Activated CD4-positive, alpha-beta T cell treated with anti-CD3 and anti-CD28 coated beads, Interleukin-2, amount 10 ng/mL, durations not matched to agents 7 days and 5 days (primary cell): Measurements from ENCODE around the gene TAC3. TPM values are rescaled to one million over a fixed set of nuclear protein-coding genes. Genes with fewer than 3 reads are reported as not detected.
A peak's percentile ranks its signal among the peaks of the same experiment; 100 is the strongest.
"Not testable (repeated sequence)": the region's sequence is repeated elsewhere in the genome, so short reads cannot be mapped to it uniquely, and the experiment has no call there.

ENCODE experiments used
- CTCF ChIA-PET: fragments of 350-600 bp; sonication (Branson Sonifier 250); formaldehyde crosslinking; loops from one replicate; lab custom pipeline; 2021; ENCODE audit warnings: antibody characterized with exemption; lab: Charles Lee
- POLR2A ChIA-PET: fragments of 350-600 bp; sonication (Branson Sonifier 250); formaldehyde crosslinking; loops from one replicate; lab custom pipeline; 2021; ENCODE audit warnings: antibody characterized with exemption; lab: Charles Lee
- DNase-seq: peaks from one replicate; pipeline ENCODE4 v3.0.0-alpha.2; 2020
- H3K27ac Mint-ChIP-seq: one replicate; pipeline ENCODE4 v1.8.0; 2021; ENCODE audit warnings: mild to moderate bottlenecking, moderate library complexity, mixed read lengths
- H3K27me3 Mint-ChIP-seq: one replicate; pipeline ENCODE4 v1.8.0; 2021; ENCODE audit warnings: mixed read lengths
- H3K36me3 Mint-ChIP-seq: one replicate; pipeline ENCODE4 v1.8.0; 2021; ENCODE audit warnings: low read depth, mixed read lengths
- H3K4me1 Mint-ChIP-seq: one replicate; pipeline ENCODE4 v1.8.0; 2021; ENCODE audit warnings: mixed read lengths
- H3K4me3 Mint-ChIP-seq: one replicate; pipeline ENCODE4 v1.8.0; 2021; ENCODE audit warnings: mild to moderate bottlenecking, moderate library complexity, mixed read lengths
- H3K9me3 Mint-ChIP-seq: one replicate; pipeline ENCODE4 v1.8.0; 2021; ENCODE audit warnings: mixed read lengths
- total RNA-seq, 2 experiments: library from RNA; stranded (reverse); gene quantifications; one replicate each; pipeline ENCODE4 v1.2.3, GENCODE V29; 2021

Gene TAC3
- under 1 TPM in 1 of 2 experiments, not detected in 1; 0.25 TPM for total RNA-seq

DNA sequence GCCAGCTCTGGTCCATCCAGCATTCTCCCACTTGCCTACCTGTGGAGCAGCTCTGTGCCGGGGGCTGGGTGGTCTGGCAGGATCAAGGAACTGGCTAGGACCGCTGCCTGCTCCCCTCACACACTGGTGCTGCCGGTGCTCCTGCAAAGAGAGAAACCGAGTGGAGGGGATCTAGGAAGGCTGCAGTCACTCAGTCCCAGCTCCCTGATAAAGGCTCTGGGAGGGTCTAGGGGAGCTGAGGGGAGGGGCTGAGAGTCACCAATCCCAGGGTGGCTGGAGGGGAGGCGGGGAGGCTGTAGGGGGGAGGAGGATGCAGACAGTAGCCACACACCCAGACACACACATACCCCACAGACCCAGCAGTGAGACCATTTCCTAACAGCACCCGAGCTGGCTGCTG is at the start of gene TAC3:
TAC3 (minus strand) TSS at position 182 of the 400 bp plus-strand sequence. CDS start 732 bp downstream, outside the sequence.
- no peak within 1 kb of the TSS for H3K27ac Mint-ChIP-seq

DNA sequence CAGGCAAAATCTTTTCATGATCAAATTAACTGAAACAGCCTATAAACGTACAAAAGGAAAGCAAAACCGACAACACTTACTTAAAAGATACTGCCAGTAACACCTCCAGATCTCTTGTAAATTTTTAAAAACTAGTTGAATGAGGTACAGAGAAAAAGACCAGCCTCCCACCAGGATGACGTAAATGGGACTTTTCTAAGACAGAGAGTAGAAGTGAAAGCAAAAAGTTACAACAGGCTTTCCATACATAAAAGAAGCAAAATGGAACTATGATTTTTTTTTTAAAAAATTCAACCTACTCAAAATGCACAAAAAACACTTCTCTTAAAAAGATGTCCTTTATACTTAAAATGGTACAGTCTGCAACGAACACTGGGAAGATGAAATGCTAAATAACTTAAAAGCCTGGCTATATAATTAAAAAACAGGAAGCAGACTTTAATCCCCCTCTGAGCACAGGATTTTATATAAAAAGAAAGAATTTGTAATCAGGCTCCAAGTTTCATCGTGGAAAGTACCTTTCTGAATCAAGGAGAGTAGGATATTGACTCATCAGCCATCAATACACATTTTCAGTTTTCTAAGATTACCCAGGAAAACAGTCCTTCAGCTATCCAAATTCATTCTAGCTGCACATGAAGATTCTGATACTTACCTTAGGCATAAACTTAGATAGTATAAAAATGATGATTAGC is 47.8 kb upstream of the TAC3 start:
- peak overlapping the region; percentile 96 for H3K27ac Mint-ChIP-seq
- H3K4me3 Mint-ChIP-seq: peak overlapping the region; percentile 73
- DNase-seq: peak; percentile 78
- peaks cover 5% of the 10 kb centered on the region for H3K9me3 Mint-ChIP-seq
- POLR2A ChIA-PET: interaction anchor here (0.6 to 2.4 kb wide), 3 partner anchors 13 to 64 kb away, joined by 3 to 10 read pairs (median 4); partner anchors contain the start of gene STAT6
- peaks cover 42% of the 10 kb centered on the region for H3K4me1 Mint-ChIP-seq
- H3K36me3 Mint-ChIP-seq: peaks cover 69% of the 10 kb centered on the region
- H3K27me3 Mint-ChIP-seq: no peaks in the 10 kb centered on the region
- CTCF ChIA-PET: interaction anchor here (2.2 to 2.8 kb wide), 4 partner anchors 15 to 48 kb away, joined by 8 to 24 read pairs (median 12); partner anchors contain the start of genes NEMP1 and STAT6

More for the DNA sequence above, at the start of gene TAC3:
- H3K9me3 Mint-ChIP-seq: no peaks in the 10 kb centered on the region
- no peak within 1 kb of the TSS for H3K4me3 Mint-ChIP-seq
- H3K4me1 Mint-ChIP-seq: peaks cover 31% of the 10 kb centered on the region
- CTCF ChIA-PET: interaction anchor here (1.0 to 2.7 kb wide), 10 partner anchors 8 to 96 kb away, joined by 3 to 8 read pairs (median 5); no protein-coding TSS in a partner anchor
- H3K27me3 Mint-ChIP-seq: peaks cover 17% of the 10 kb centered on the region
- H3K36me3 Mint-ChIP-seq: no peaks in the 10 kb centered on the region
- no peak for DNase-seq
- POLR2A ChIA-PET: no interaction called here

- ChIA-PET POLR2A (no interaction called here), CTCF (interaction anchor here (0.9 to 2.4 kb wide), 5 partner anchors 10 to 66 kb away, joined by 3 to 6 read pairs (median 4); no protein-coding TSS in a partner anchor)
- H3K27ac Mint-ChIP-seq: no peak overlapping the region
- no peak overlapping the region for H3K4me3 Mint-ChIP-seq
- peaks cover 22% of the 10 kb centered on the region for H3K4me1 Mint-ChIP-seq
- H3K36me3 Mint-ChIP-seq: peaks cover 71% of the 10 kb centered on the region
- no peaks in the 10 kb centered on the region for H3K9me3 Mint-ChIP-seq
- DNase-seq: no peak
- no peaks in the 10 kb centered on the region for H3K27me3 Mint-ChIP-seq
These were observed 42.1 kb upstream of the TAC3 start for GRCh38 chr12:57058454-57058853.

- peaks cover 71% of the 10 kb centered on the region for H3K36me3 Mint-ChIP-seq
- no peak overlapping the region for H3K27ac Mint-ChIP-seq
- no peaks in the 10 kb centered on the region for H3K27me3 Mint-ChIP-seq
- CTCF ChIA-PET: interaction anchor here (1.3 to 2.4 kb wide), 4 partner anchors 9 to 55 kb away, joined by 3 to 6 read pairs (median 4); no protein-coding TSS in a partner anchor
- H3K9me3 Mint-ChIP-seq: no peaks in the 10 kb centered on the region
- no peak overlapping the region for H3K4me3 Mint-ChIP-seq
- no peak for DNase-seq
- peaks cover 12% of the 10 kb centered on the region for H3K4me1 Mint-ChIP-seq
- POLR2A ChIA-PET: no interaction called here
These were observed 40.9 kb upstream of the TAC3 start for GRCh38 chr12:57057067-57057751.

DNA sequence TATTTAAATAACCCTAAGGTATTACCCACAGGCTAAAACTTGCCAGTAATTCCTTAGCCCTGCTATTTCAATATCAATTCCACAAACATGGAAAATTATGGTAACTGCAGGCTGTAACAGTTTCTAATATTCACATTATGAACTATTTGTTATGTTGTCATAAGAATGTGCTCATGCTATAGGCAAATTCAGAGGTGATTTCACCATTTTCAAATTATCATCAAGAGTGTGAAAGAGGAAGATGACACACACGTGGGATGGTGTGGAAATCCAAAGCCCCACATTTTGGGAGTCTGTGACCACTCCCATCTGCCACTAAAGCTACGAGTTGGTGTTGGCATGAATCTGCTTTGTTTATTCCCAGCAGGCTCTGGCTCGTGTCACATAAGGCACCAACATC is 39.5 kb upstream of the TAC3 start:
- CTCF ChIA-PET: interaction anchor here (0.6 kb wide), 1 partner anchor 382 kb away, joined by 3 read pairs; no protein-coding TSS in a partner anchor
- DNase-seq: no peak
- H3K27ac Mint-ChIP-seq: no peak overlapping the region

GRCh38 chr12:57053901-57054300 is 37.6 kb upstream of the TAC3 start:
- H3K4me1 Mint-ChIP-seq, H3K9me3 Mint-ChIP-seq, DNase-seq, H3K27ac Mint-ChIP-seq, H3K27me3 Mint-ChIP-seq, H3K4me3 Mint-ChIP-seq, CTCF ChIA-PET, POLR2A ChIA-PET: not testable (repeated sequence)
- peaks cover 50% of the 10 kb centered on the region for H3K36me3 Mint-ChIP-seq

More for the DNA sequence above, 39.5 kb upstream of the TAC3 start:
- Mint-ChIP-seq H3K36me3 (peaks cover 65% of the 10 kb centered on the region), H3K4me1 (peaks cover 10% of the 10 kb centered on the region), H3K9me3 (no peaks in the 10 kb centered on the region), H3K27me3 (no peaks in the 10 kb centered on the region), H3K4me3 (no peak overlapping the region)
- POLR2A ChIA-PET: no interaction called here

- H3K4me1 Mint-ChIP-seq: peaks cover 13% of the 10 kb centered on the region
- H3K27ac Mint-ChIP-seq, H3K9me3 Mint-ChIP-seq, H3K4me3 Mint-ChIP-seq, H3K27me3 Mint-ChIP-seq, DNase-seq, POLR2A ChIA-PET: not testable (repeated sequence)
- H3K36me3 Mint-ChIP-seq: peaks cover 42% of the 10 kb centered on the region
- CTCF ChIA-PET: interaction anchor here (1.5 to 1.8 kb wide), 2 partner anchors 9 to 36 kb away, joined by 5 read pairs; partner anchors contain the start of gene TAC3
These were observed 36.8 kb upstream of the TAC3 start for GRCh38 chr12:57053146-57053545.

- Mint-ChIP-seq H3K4me3 (no peak overlapping the region), H3K36me3 (peaks cover 27% of the 10 kb centered on the region), H3K4me1 (peaks cover 34% of the 10 kb centered on the region), H3K9me3 (no peaks in the 10 kb centered on the region), H3K27me3 (no peaks in the 10 kb centered on the region), H3K27ac (no peak overlapping the region)
- no peak for DNase-seq
- ChIA-PET CTCF (interaction anchor here (0.9 to 2.3 kb wide), 7 partner anchors 9 to 61 kb away, joined by 3 to 5 read pairs (median 4); no protein-coding TSS in a partner anchor), POLR2A (no interaction called here)
These were observed 34.7 kb upstream of the TAC3 start for GRCh38 chr12:57051011-57051410.

- Mint-ChIP-seq H3K27ac (peak within 1 kb of the TSS; percentile 0), H3K9me3 (no peaks in the 10 kb centered on the region), H3K27me3 (no peaks in the 10 kb centered on the region), H3K4me3 (no peak within 1 kb of the TSS), H3K36me3 (peaks cover 20% of the 10 kb centered on the region), H3K4me1 (peaks cover 43% of the 10 kb centered on the region)
- ChIA-PET POLR2A (interaction anchor here (0.7 kb wide), 1 partner anchor 9 kb away, joined by 3 read pairs; no protein-coding TSS in a partner anchor), CTCF (interaction anchor here (1.1 to 3.5 kb wide), 6 partner anchors 9 to 19 kb away, joined by 4 to 12 read pairs (median 4); no protein-coding TSS in a partner anchor)
- no peak for DNase-seq
These were observed 33.6 kb upstream of the TAC3 start, which contains the start of gene MYO1A for GRCh38 chr12:57049890-57050289. MYO1A (minus strand) TSS chr12:57050129; CDS start chr12:57048323, 1,806 bp downstream.

DNA sequence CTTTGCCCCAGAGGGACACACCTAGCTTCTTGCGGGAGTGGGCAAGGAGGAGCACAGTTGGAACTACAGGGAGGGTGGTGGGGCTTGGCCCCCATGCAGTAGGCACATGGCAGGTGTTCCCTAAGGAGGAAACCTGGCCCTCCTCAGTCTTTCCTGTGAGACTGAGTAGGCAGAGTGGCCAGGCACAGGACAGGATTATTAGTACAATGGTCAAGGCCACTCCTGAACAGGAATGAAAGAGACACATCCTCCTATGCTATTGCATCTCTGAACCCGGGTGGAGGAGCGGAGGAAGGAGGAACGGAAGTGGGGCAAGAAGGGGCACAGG is 32.8 kb upstream of the TAC3 start:
- peaks cover 43% of the 10 kb centered on the region for H3K4me1 Mint-ChIP-seq
- H3K27ac Mint-ChIP-seq: no peak overlapping the region
- ChIA-PET CTCF (interaction anchor here (1.1 to 4.1 kb wide), 5 partner anchors 11 to 124 kb away, joined by 3 to 31 read pairs (median 10); no protein-coding TSS in a partner anchor), POLR2A (no interaction called here)
- H3K9me3 Mint-ChIP-seq: no peaks in the 10 kb centered on the region
- H3K4me3 Mint-ChIP-seq: no peak overlapping the region
- no peak for DNase-seq
- no peaks in the 10 kb centered on the region for H3K27me3 Mint-ChIP-seq
- H3K36me3 Mint-ChIP-seq: peaks cover 16% of the 10 kb centered on the region

DNA sequence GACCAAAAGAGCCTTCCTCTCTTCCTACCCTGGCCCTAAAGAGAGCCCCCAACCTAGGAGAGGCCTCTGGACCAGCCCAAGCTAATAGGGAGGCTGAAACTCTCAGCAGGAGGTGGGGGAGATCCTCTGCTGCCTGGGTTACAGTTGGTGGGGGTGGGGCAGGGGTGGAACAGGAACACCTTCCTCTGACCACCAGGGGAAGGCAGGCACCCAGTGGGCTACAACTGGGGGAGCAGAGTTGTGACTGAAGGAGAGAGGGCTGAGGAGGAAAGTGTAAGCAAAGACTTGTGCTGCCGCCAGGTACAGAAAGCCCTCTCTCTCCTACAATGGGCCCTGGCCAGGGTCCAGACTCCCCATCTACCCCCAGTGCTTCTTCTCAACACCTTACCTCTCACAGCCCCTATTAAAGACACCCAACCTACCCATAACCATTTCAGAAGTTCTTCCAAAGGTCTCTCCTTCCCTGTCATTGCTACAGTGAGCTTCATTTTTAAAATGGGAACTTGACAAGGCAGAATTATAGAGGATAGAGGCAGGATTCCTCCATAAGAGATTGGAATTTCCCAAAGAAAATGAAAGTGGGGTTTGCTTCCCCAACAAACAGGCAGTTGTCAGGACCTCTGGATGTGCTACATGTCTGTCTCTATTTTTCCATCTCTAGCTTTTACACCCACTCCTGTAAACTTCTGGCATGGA is 32.2 kb upstream of the TAC3 start:
- DNase-seq: no peak
- peaks cover 11% of the 10 kb centered on the region for H3K36me3 Mint-ChIP-seq
- H3K9me3 Mint-ChIP-seq: no peaks in the 10 kb centered on the region
- ChIA-PET POLR2A (interaction anchor here (0.8 kb wide), 1 partner anchor 33 kb away, joined by 3 read pairs; no protein-coding TSS in a partner anchor), CTCF (interaction anchor here (0.6 to 4.1 kb wide), 14 partner anchors 9 to 125 kb away, joined by 3 to 31 read pairs (median 4); no protein-coding TSS in a partner anchor)
- H3K27ac Mint-ChIP-seq: peak overlapping the region; percentile 12
- peaks cover 39% of the 10 kb centered on the region for H3K4me1 Mint-ChIP-seq
- no peaks in the 10 kb centered on the region for H3K27me3 Mint-ChIP-seq
- no peak overlapping the region for H3K4me3 Mint-ChIP-seq

GRCh38 chr12:57047981-57048380 is 31.7 kb upstream of the TAC3 start:
- no peaks in the 10 kb centered on the region for H3K9me3 Mint-ChIP-seq
- POLR2A ChIA-PET: interaction anchor here (0.8 to 1.2 kb wide), 2 partner anchors 32 to 50 kb away, joined by 3 to 4 read pairs; no protein-coding TSS in a partner anchor
- H3K27ac Mint-ChIP-seq: peak overlapping the region; percentile 85
- H3K27me3 Mint-ChIP-seq: no peaks in the 10 kb centered on the region
- peaks cover 5% of the 10 kb centered on the region for H3K36me3 Mint-ChIP-seq
- CTCF ChIA-PET: interaction anchor here (0.6 to 4.1 kb wide), 16 partner anchors 10 to 126 kb away, joined by 3 to 31 read pairs (median 4); no protein-coding TSS in a partner anchor
- no peak for DNase-seq
- peaks cover 38% of the 10 kb centered on the region for H3K4me1 Mint-ChIP-seq
- peak overlapping the region; percentile 8 for H3K4me3 Mint-ChIP-seq
